Measurements from ENCODE around the gene TPRA1. TPM values are rescaled to one million over a fixed set of nuclear protein-coding genes. Genes with fewer than 3 reads are reported as not detected.

TPRA1 gene
- total RNA-seq, 1 experiment from 2014 or later: 58.5 TPM

- Histone ChIP-seq H4K20me1 (ENCODE audit: insufficient read depth) (peaks cover 15% of the 10 kb centered on the region), H3K4me3 (no peak overlapping the region), H3K9me3 (ENCODE audit: insufficient read depth, low read depth) (no peaks in the 10 kb centered on the region), H3K4me1 (replicated peaks; ENCODE audit: insufficient read depth) (peaks cover 12% of the 10 kb centered on the region), H3K9me2 (ENCODE audit: insufficient read depth) (no peaks in the 10 kb centered on the region), H3F3A (ENCODE audit: insufficient read depth, low read depth) (no peaks in the 10 kb centered on the region), H3K27me3 (ENCODE audit: insufficient read depth, low read depth) (no peaks in the 10 kb centered on the region), H3K27ac (no peak overlapping the region), H3K79me2 (ENCODE audit: low read depth) (peaks cover 41% of the 10 kb centered on the region), H3K36me3 (ENCODE audit: low read depth) (no peaks in the 10 kb centered on the region), H2AFZ (no peak overlapping the region), H3K4me2 (no peak overlapping the region)
- CTCF ChIA-PET: interaction anchor here (0.6 kb wide), 1 partner anchor 1660 kb away, joined by 4 read pairs; no protein-coding TSS in a partner anchor
- intact Hi-C loops (cut with micrococcal nuclease; ENCODE audit: unreplicated experiment): no loop called here
- peak in 1 of 2 experiments; percentile 29 for DNase-seq
- BruUV-seq (replicated peaks): no TSS peak
- TF ChIP-seq EZH2 (IDR thresholded peaks at IDR 0.05; ENCODE audit: low read depth): no peak
- no peak for TF ChIP-seq CTCF (conservative IDR thresholded peaks at IDR 0.05)
- POLR2A ChIA-PET (ENCODE audit: unreplicated experiment): no interaction called here
Observed at GRCh38 chr3:127585163-127585812, 5.2 kb downstream of the TPRA1 start.

- Histone ChIP-seq H2AFZ (no peak overlapping the region), H3K79me2 (ENCODE audit: low read depth) (peaks cover 40% of the 10 kb centered on the region), H3K4me3 (no peak overlapping the region), H3K4me1 (replicated peaks; ENCODE audit: insufficient read depth) (peaks cover 12% of the 10 kb centered on the region), H3K27me3 (ENCODE audit: insufficient read depth, low read depth) (no peaks in the 10 kb centered on the region), H4K20me1 (ENCODE audit: insufficient read depth) (peaks cover 15% of the 10 kb centered on the region), H3K27ac (no peak overlapping the region), H3K9me2 (ENCODE audit: insufficient read depth) (no peaks in the 10 kb centered on the region), H3F3A (ENCODE audit: insufficient read depth, low read depth) (no peaks in the 10 kb centered on the region), H3K36me3 (ENCODE audit: low read depth) (no peaks in the 10 kb centered on the region), H3K4me2 (no peak overlapping the region), H3K9me3 (ENCODE audit: insufficient read depth, low read depth) (no peaks in the 10 kb centered on the region)
- intact Hi-C loops (cut with micrococcal nuclease; ENCODE audit: unreplicated experiment): no loop called here
- DNase-seq: no peak
- POLR2A ChIA-PET (ENCODE audit: unreplicated experiment): no interaction called here
- TF ChIP-seq EZH2 (IDR thresholded peaks at IDR 0.05; ENCODE audit: low read depth): no peak
- TF ChIP-seq CTCF (conservative IDR thresholded peaks at IDR 0.05): no peak
- BruUV-seq (replicated peaks): no TSS peak
- CTCF ChIA-PET: no interaction called here
Observed at GRCh38 chr3:127584734-127585133, 5.8 kb downstream of the TPRA1 start.

- Histone ChIP-seq H3K9me2 (ENCODE audit: insufficient read depth) (no peaks in the 10 kb centered on the region), H3K36me3 (ENCODE audit: low read depth) (no peaks in the 10 kb centered on the region), H3K4me2 (no peak overlapping the region), H3K27ac (no peak overlapping the region), H3K9me3 (ENCODE audit: insufficient read depth, low read depth) (no peaks in the 10 kb centered on the region), H3K79me2 (ENCODE audit: low read depth) (0 out of 2 replicates have a peak, but pooled peaks cover 7% of the 10 kb centered on the region), H3K4me1 (replicated peaks; ENCODE audit: insufficient read depth) (no peaks in the 10 kb centered on the region), H4K20me1 (ENCODE audit: insufficient read depth) (peaks cover 11% of the 10 kb centered on the region; the same call in 1 of the 2 replicates), H3K27me3 (ENCODE audit: insufficient read depth, low read depth) (no peaks in the 10 kb centered on the region), H3K4me3 (no peak overlapping the region), H2AFZ (no peak overlapping the region), H3F3A (ENCODE audit: insufficient read depth, low read depth) (no peaks in the 10 kb centered on the region)
- intact Hi-C loops (cut with micrococcal nuclease; ENCODE audit: unreplicated experiment): no loop called here
- TF ChIP-seq CTCF (conservative IDR thresholded peaks at IDR 0.05): no peak
- no peak for TF ChIP-seq EZH2 (IDR thresholded peaks at IDR 0.05; ENCODE audit: low read depth)
- POLR2A ChIA-PET (ENCODE audit: unreplicated experiment): no interaction called here
- BruUV-seq (replicated peaks): no TSS peak
- no peak for DNase-seq
- CTCF ChIA-PET: interaction anchor here (0.7 kb wide), 1 partner anchor 33 kb away, joined by 14 read pairs; no protein-coding TSS in a partner anchor
Observed at GRCh38 chr3:127580327-127581060, 10.0 kb downstream of the TPRA1 start.

All from PC-9 (cell line).